ENCODE measurements around the gene CHPT1.
"Not testable (repeated sequence)": the region's sequence is repeated elsewhere in the genome, so short reads cannot be mapped to it uniquely, and the experiment has no call there.

CHPT1 gene

DNA sequence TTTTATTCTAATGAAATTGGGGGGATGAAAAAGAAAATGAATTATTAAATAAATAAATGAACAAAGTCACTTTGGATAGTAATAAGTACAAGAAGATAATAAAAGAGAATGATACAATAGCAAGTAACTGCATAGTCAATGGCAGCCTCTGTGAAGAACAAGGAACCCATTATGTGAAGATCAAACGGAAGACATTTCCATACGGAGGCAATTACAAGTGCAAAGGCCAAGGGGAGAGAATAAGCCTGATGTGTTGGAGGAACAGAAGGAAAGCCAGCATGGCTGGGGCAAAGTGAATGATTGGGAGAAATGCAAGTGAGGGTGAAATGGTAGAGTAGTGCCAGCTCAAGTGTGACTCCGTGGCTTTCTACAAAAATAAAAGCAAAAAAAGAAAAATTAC lies 43.9 kb upstream of the CHPT1 start:
- DNase-seq: no peak
- H3K27me3 ChIP-seq: no peaks in the 10 kb centered on the region
- H3K9me3 ChIP-seq: no peaks in the 10 kb centered on the region
- H3K4me1 ChIP-seq: no peaks in the 10 kb centered on the region
- TF ChIP-seq, protein P1, sequence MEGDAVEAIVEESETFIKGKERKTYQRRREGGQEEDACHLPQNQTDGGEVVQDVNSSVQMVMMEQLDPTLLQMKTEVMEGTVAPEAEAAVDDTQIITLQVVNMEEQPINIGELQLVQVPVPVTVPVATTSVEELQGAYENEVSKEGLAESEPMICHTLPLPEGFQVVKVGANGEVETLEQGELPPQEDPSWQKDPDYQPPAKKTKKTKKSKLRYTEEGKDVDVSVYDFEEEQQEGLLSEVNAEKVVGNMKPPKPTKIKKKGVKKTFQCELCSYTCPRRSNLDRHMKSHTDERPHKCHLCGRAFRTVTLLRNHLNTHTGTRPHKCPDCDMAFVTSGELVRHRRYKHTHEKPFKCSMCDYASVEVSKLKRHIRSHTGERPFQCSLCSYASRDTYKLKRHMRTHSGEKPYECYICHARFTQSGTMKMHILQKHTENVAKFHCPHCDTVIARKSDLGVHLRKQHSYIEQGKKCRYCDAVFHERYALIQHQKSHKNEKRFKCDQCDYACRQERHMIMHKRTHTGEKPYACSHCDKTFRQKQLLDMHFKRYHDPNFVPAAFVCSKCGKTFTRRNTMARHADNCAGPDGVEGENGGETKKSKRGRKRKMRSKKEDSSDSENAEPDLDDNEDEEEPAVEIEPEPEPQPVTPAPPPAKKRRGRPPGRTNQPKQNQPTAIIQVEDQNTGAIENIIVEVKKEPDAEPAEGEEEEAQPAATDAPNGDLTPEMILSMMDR (IDR thresholded peaks at IDR 0.05; ENCODE audit: low read depth, low read length): no peak
- no peak overlapping the region for H3K4me3 ChIP-seq (ENCODE audit: low read depth, low read length)
- H3K36me3 ChIP-seq: no peaks in the 10 kb centered on the region

- Histone ChIP-seq H3K9me3 (no peaks in the 10 kb centered on the region), H3K4me3 (ENCODE audit: low read depth, low read length) (no peak overlapping the region), H3K36me3 (no peaks in the 10 kb centered on the region), H3K4me1 (no peaks in the 10 kb centered on the region), H3K27me3 (peaks cover 4% of the 10 kb centered on the region; the same call in 1 of the 2 replicates)
- TF ChIP-seq, protein P1 (IDR thresholded peaks at IDR 0.05; ENCODE audit: low read depth, low read length): no peak
- DNase-seq: no peak
Observed at GRCh38 chr12:101654442-101654841, 43.0 kb upstream of the CHPT1 start.

GRCh38 chr12:101655393-101655792 lies 42.0 kb upstream of the CHPT1 start:
- no peak overlapping the region for H3K4me3 ChIP-seq (ENCODE audit: low read depth, low read length)
- H3K27me3 ChIP-seq: peaks cover 4% of the 10 kb centered on the region; the same call in 1 of the 2 replicates
- no peaks in the 10 kb centered on the region for H3K4me1 ChIP-seq
- no peaks in the 10 kb centered on the region for H3K9me3 ChIP-seq
- no peaks in the 10 kb centered on the region for H3K36me3 ChIP-seq
- no peak for DNase-seq
- TF ChIP-seq, protein P1 (IDR thresholded peaks at IDR 0.05; ENCODE audit: low read depth, low read length): no peak

GRCh38 chr12:101660662-101661061 lies 36.8 kb upstream of the CHPT1 start:
- not testable (repeated sequence) for H3K4me3 ChIP-seq (ENCODE audit: low read depth, low read length); H3K4me1 ChIP-seq; H3K9me3 ChIP-seq; H3K27me3 ChIP-seq; H3K36me3 ChIP-seq; DNase-seq

GRCh38 chr12:101663298-101663697 lies 34.1 kb upstream of the CHPT1 start:
- no peak for DNase-seq
- peaks cover 4% of the 10 kb centered on the region; the same call in 1 of the 2 replicates for H3K27me3 ChIP-seq

GRCh38 chr12:101664992-101665391 lies 32.4 kb upstream of the CHPT1 start:
- Histone ChIP-seq H3K4me1 (no peaks in the 10 kb centered on the region), H3K4me3 (ENCODE audit: low read depth, low read length) (no peak overlapping the region), H3K27me3 (no peaks in the 10 kb centered on the region), H3K36me3 (no peaks in the 10 kb centered on the region), H3K9me3 (no peaks in the 10 kb centered on the region)
- no peak for DNase-seq
- TF ChIP-seq, protein P1 (IDR thresholded peaks at IDR 0.05; ENCODE audit: low read depth, low read length): no peak

More at GRCh38 chr12:101663298-101663697, 34.1 kb upstream of the CHPT1 start:
- Histone ChIP-seq H3K9me3 (no peaks in the 10 kb centered on the region), H3K4me3 (ENCODE audit: low read depth, low read length) (no peak overlapping the region), H3K36me3 (no peaks in the 10 kb centered on the region), H3K4me1 (no peaks in the 10 kb centered on the region)
- TF ChIP-seq, protein P1 (IDR thresholded peaks at IDR 0.05; ENCODE audit: low read depth, low read length): no peak
